WERI-Rb-1 (cell line): ENCODE data around the gene CDH4.

Experiments
- DNase-seq: peaks from one replicate; pipeline ENCODE4 v3.0.0-alpha.2; 2020
- H3K27ac ChIP-seq: fragments of 250-450 bp; sonication (Bioruptor Pico); 2 replicates; pipeline ENCODE4 v1.5.1; 2020; ENCODE audit warnings: mild to moderate bottlenecking, moderate library complexity
- H3K27me3 ChIP-seq: fragments of 250-450 bp; sonication (Bioruptor Pico); 2 replicates; pipeline ENCODE4 v1.5.1; 2021; ENCODE audit warnings: mild to moderate bottlenecking, low read depth, moderate library complexity; ENCODE audit not compliant: insufficient read depth, severe bottlenecking
- H3K36me3 ChIP-seq: fragments of 250-450 bp; sonication (Bioruptor Pico); 2 replicates; pipeline ENCODE4 v1.5.1; 2020; ENCODE audit warnings: mild to moderate bottlenecking, moderate library complexity
- H3K4me3 ChIP-seq: 2 replicates; pipeline ENCODE4 v1.5.1; 2011; ENCODE audit warnings: low read depth, mild to moderate bottlenecking, control low read depth, low read length
- H3K9me3 ChIP-seq: fragments of 250-450 bp; sonication (Bioruptor Pico); 2 replicates; pipeline ENCODE4 v1.5.1; 2021; ENCODE audit warnings: mild to moderate bottlenecking, moderate library complexity; ENCODE audit not compliant: severe bottlenecking
- CTCF ChIP-seq: IDR thresholded peaks from 2 replicates; pipeline ENCODE4 v1.5.1; 2011; ENCODE audit warnings: low read depth, mild to moderate bottlenecking, control low read depth, inconsistent platforms, low read length

The CDH4 gene

GRCh38 chr20:61259741-61260140 is 7.7 kb downstream of the CDH4 start:
- Histone ChIP-seq H3K4me3 (no peak overlapping the region), H3K27ac (no peak overlapping the region), H3K36me3 (no peaks in the 10 kb centered on the region), H3K27me3 (peaks cover 75% of the 10 kb centered on the region), H3K9me3 (peaks cover 5% of the 10 kb centered on the region)
- no peak for DNase-seq
- TF ChIP-seq CTCF, result no peak

DNA sequence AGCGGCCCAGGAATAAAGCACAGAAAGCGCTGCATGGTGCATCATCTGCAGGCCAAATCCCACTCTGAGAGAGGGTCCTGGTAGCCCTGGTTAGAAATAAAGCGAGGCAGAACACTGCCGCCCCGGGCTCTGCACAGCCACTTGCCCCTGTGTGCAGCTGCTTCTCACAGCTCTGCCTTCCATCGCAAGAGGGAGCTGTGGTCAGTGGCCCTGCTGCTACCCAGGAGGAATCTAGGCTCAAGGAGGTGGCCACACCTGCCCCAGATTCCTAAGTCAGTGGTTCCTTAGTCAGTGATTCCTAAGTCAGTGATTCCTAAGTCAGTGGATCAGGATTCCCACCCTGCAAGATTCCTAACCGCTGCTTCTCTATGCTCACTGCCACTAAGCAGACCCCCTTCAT is 8.8 kb downstream of the CDH4 start:
- Histone ChIP-seq H3K27me3 (peaks cover 69% of the 10 kb centered on the region), H3K9me3 (peaks cover 5% of the 10 kb centered on the region), H3K4me3 (no peak overlapping the region), H3K27ac (no peak overlapping the region), H3K36me3 (no peaks in the 10 kb centered on the region)
- TF ChIP-seq CTCF, result no peak
- DNase-seq, result no peak

GRCh38 chr20:61262036-61262435 is 10.0 kb downstream of the CDH4 start:
- no peak for TF ChIP-seq CTCF
- DNase-seq, result no peak

GRCh38 chr20:61262514-61262913 is 10.5 kb downstream of the CDH4 start:
- Histone ChIP-seq H3K27ac (no peak overlapping the region), H3K27me3 (peaks cover 69% of the 10 kb centered on the region), H3K9me3 (peaks cover 5% of the 10 kb centered on the region), H3K36me3 (no peaks in the 10 kb centered on the region), H3K4me3 (no peak overlapping the region)
- DNase-seq, result no peak
- TF ChIP-seq CTCF, result no peak

More at GRCh38 chr20:61262036-61262435, 10.0 kb downstream of the CDH4 start:
- Histone ChIP-seq H3K9me3 (peaks cover 5% of the 10 kb centered on the region), H3K27me3 (peaks cover 69% of the 10 kb centered on the region), H3K4me3 (no peak overlapping the region), H3K36me3 (no peaks in the 10 kb centered on the region), H3K27ac (no peak overlapping the region)

DNA sequence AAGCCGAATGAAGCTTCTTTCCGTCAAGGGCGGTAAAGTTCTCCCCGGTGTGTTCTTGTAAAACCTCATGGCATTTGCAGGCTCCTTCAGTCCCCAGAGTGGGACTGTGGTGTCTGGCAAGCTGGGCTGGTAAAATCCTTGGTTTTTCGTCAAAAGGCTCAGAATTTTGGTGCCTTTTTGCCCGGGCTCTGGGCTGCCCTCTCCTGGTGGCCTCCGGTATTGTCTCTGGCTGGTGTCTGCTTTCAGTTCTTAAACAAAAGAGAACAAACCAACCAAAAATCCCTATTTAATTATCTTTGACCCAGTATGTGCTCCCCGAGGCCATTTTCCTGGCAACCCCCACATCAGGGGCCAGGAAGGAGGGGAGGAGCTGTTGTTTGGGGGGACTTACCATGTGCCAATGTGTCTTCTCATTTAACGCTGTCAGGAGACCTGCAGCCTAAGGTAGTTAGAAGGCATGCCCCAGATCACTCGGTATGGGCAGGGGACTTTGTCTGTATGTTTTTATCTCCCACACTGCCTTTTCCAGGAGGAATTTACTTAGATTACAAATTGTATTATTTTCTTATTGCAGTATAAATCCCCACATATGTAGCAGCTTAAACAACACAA is 11.1 kb downstream of the CDH4 start:
- Histone ChIP-seq H3K27me3 (peaks cover 72% of the 10 kb centered on the region), H3K9me3 (peaks cover 5% of the 10 kb centered on the region), H3K27ac (no peak overlapping the region), H3K36me3 (no peaks in the 10 kb centered on the region), H3K4me3 (no peak overlapping the region)
- no peak for DNase-seq
- peak; percentile 62 for TF ChIP-seq CTCF

DNA sequence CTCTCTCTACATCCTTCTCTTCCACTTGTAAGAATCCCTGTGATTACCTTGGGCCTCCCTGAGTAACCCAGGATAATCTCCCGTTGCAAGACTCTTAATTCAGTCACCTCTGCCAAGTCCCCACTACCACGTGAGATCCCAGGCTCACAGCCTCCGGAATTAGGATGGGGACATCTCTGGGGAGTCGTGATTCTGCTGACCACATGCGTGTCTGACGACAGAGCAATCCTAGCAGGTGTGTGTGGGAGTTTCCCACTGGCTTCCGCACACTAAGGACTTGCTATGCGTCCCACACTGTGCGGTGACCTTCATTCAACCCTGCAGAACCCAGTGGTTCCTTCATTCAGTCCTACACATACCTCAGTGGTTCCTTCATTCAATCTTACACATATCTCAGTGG is 11.9 kb downstream of the CDH4 start:
- no peaks in the 10 kb centered on the region for H3K36me3 ChIP-seq
- no peak overlapping the region for H3K4me3 ChIP-seq
- H3K9me3 ChIP-seq, result peaks cover 5% of the 10 kb centered on the region
- DNase-seq, result no peak
- no peak for TF ChIP-seq CTCF
- peaks cover 73% of the 10 kb centered on the region for H3K27me3 ChIP-seq
- H3K27ac ChIP-seq, result no peak overlapping the region
